HG02973 (cell line): ENCODE results near the gene GALNT18.

Experiments used
- ATAC-seq: cut with Tn5 transposase; IDR thresholded peaks from one replicate; pipeline ENCODE4 v1.9.1; 2021; ENCODE audit warnings: moderate library complexity; ENCODE audit not compliant: unreplicated experiment

GALNT18 gene

DNA sequence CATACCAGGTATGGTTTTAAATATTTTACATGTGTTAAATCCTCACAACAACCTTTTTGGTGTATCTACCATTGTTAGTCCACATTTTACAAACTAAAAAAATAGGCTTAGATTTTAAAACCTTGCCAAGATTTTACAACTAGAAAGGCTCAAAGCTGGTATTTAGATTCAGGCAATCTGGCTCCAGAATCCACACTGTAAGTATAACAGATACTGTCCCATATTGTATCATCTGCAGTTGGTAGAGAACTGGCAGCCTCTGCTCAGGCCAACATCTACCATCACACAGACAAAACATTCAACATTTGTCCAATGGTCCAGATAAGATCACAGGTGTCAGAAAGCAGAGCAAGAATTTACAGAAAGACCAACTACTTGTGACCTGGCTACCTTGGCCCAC lies 299.7 kb downstream of the GALNT18 start:
- no peak for ATAC-seq

DNA sequence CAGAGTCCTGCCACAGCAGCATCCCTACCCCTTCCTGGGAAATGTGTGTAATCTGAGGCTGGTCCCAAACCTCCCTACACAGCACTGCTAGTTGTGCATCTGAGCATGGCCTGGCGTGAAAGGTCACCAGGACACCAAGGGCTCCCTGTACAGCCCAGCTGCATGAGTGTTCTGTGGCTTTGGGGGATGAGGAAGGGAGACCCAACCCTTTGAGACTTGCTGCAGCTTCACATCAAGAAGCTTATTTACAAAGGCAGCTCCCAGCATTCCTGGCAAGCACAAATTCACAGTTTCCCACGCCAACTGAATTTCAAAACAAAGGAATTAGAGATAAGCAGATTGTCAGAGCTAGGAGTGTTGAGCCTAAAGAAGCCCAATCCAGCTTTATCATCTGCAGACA lies 301.0 kb downstream of the GALNT18 start:
- ATAC-seq: no peak

DNA sequence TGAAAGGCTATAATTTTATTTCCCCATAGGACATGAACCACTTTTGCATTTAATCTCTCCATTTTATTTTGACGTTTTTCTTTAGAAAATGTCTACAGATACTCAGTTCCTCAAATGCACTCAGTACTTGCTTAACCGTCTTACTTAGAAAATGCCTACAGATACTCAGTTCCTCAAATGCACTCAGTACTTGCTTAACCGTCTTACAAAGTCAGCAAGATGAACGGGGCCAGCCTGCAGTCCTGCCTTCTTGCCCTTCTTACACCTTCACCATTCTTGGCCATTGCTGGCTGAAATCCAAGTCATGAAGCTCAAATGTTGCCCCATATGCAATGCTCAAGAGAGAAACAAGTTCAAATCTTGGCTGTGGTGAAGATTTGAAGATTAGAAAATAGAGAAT lies 302.8 kb downstream of the GALNT18 start:
- no peak for ATAC-seq

DNA sequence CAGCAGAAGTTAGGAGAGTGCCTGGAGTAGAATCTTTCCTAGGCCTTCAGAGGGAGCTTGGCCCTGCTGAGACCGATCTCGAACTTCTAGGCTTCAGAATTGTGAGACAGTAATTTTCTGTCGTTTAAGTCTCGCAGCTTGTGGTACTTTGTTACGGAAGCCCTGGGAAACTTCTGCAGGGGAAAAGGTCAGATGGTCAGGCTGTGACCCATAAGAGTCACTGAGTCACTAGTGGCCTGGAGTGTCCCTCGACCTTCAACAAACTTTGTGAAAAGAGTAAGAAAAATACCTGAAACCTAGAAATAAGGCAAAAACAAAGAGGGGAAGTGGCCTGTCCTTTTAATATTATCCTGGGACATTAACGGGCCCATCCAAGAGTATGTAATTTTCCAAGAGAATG lies 303.3 kb downstream of the GALNT18 start:
- no peak for ATAC-seq

DNA sequence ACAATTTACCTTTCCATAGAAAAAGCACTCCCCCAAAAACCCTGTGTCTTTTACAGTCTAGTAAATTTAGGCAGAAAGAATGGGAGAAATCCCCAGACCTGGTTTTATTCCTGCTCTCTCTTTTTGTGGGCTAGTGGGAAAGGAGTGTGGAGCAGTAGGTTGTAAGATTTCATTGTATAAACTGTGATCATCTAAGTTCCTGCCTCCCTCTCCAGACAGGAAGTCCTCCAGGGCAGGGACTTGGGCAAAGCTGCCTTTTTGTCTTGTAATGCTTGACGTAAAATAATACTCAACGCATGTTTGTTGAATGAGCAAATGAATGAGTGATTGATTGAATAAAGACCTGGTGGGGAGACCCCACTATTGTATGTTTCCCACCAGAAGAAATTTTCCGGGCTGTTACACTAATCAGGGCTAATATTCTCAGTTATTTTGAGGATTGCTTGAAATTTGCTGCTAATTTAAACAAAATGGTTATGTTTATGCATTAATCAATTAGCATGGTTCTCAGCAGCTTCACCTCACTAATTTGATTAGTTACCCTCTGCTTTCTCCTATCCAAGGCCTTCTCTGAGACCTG lies 305.1 kb downstream of the GALNT18 start:
- ATAC-seq: no peak

DNA sequence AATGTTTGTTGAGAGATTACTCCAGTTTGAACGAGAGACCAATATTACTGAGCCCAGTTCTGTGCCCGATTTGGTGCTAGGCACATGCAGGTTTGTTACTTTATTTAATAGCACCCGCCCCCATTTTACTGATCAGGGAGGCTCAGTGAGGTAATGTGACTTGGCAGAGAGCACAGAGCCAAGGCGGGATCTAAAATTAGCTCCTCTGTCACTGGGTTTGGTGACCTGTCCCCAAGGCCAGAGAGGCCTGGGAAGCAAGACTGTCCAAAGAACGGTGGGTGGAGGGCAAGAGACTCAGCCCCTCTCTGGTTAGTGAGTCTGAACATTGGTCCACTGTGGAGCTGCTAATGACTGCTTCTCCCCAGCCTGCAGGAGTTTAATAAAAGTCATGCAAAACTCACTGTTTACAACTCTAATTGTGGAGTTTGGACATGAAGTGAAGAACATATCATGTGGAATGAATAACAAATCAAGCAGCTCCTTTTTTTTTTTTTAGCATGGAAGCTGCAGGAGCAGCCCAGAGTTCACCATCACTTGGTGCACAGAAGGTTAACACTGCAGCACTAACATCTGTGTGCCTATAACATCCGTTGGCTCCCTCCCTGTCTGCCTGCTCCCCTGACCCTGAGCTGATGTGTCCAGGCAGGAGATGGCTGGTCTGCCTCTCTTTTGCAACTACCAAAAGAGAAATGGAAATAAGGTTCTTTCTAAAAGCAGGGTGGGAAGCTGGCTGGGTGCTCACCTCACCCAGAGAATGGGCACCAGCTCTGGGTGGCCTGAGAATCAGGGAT lies 307.7 kb downstream of the GALNT18 start:
- no peak for ATAC-seq

DNA sequence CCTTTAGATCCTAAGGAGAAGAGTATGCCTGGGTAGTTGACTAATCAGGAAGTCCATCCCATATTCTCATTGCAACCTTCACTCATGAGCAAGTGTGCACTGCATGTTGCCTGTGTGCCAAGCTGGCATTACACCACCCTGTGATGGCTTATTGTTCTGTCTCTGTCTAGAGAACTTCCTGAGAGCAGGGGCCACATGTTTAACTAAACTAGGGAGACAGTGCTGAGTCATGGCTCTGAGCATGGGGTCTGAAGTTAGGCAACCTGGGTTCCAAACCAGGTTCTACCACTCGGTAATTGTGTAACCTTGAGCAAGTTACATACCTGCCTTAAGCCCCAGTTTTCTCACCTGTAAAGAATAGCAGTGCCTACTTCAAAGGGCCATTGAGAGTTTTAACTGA lies 308.4 kb downstream of the GALNT18 start:
- ATAC-seq: no peak

DNA sequence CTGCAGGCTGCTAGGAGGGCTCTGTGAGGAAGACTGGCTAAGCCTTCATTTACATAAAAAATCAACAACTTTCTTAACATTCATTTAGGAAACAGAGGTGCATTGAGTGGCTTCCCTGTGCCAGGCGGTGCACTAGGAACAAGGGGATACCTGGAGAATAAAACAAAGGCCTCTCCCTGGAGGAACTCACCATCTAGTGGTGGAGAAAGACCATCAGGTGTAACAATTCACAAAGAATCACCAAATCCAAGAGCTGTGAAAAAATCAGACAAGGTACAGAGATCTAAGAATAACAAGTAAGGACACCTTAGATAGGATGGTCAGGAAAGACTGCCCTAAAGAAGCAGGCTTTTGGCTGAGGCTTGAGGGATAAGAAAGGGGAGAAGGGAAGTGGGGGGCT lies 309.1 kb downstream of the GALNT18 start:
- ATAC-seq: no peak

DNA sequence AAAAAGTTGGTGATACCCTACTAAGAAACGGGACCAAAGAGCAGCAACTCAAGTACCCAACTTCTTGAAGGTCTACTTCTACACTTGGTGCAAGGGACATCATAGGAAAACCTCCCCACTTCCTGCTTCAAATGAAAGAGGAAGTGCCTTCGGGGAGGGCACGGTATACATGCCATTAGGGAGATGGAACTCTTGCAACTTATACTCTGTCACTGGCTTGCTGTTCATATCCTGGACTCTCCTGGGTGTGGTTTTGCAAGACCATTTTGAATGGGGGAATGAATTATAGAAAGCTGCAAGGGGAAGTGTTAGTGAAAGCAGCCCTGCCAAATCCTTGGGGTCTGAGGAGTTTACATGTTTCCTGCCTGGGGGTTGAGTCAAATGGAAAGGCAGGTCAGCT lies 310.6 kb downstream of the GALNT18 start:
- no peak for ATAC-seq

DNA sequence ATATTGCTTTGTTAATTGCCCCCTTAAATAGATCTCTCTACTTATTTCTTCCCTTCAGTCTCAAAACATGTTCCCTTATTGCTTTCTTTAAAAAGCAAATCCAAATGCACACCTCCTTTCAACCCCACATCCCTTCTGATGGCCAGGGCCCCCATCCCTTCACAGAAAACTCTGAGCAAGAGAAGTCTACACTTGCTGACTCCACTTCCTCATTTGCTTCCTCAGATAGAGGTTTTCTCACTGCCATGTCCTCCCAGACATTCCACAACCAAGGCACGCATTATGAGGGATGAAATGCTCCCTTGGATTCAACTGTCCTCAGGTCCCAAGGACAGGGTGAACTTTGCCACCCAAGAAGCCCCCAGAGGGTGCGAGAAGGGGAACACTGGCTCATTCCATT lies 311.9 kb downstream of the GALNT18 start:
- no peak for ATAC-seq

DNA sequence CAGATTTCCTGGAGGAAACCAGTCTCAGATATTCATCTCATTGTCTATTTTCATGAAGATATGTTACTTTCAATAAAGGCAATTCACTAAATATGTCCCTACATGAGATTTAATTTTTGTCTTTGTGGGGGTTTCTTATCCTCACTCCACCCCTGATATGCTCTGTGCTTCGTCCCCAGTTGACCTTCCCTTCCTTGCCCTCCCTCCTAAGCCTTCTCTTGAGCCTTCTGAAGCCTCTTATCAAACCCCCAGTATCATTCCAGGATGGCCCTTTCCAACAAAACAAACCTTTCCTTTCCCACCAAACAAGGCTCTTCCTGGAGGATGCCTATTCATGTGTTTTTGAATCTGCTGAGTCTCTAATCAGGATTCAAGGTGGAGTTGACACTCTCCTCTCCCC lies 313.6 kb downstream of the GALNT18 start:
- ATAC-seq: no peak

DNA sequence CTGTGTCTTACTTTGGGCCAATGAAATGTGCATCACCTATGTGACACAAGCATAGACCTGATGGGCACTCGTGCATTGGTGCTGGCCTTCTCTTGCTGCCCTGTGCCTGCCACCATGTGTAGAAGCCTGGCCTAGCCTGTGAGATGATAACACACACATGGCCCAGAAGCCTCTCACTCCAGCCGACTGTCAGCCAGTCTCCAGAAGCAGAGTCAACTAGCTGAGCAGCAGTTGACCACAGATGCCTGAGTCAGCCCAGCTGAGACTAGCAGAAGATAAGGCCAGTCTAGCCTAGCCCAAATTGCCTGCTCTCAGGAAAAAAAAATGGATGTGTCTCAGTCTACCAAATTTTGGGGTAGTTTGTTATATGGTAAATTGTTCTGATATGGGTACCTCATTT lies 314.9 kb downstream of the GALNT18 start:
- no peak for ATAC-seq

DNA sequence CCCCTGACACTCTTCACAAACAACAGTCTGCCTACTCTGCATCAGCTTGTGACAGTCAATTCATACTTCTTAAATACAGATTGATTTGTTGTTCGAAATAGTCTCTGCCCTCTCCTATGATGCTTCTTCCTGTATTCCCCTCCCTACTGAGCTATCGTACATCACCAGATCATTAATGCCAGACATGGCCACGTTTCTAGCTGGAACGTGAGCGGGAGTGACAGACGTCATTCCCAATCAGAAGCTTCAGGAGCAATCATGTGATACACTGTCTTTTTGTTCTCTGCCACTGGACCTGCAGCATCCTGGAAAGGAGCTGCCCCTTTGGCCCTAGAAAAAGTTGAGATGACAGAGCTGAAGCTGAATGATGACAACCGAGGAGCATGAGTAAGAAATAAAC lies 317.3 kb downstream of the GALNT18 start:
- ATAC-seq: no peak

DNA sequence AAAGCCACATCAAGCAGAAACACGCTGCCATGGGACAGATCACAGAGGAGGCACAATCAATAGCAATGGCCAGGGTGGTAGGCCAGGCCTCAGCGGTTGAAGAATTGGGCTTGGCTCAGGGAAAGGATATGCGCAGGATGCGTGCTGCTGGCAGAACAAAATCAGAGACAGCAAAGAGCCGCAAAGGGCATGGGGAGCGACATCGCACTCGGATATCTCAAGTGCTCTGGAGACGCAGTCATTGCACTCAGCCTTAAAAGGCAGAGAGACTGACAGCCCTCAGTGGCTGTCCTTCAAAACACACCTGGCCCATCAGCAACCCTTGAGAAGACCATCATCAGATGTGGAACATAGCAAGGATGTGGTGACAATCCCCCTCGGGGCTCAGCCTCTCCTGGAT lies 319.2 kb downstream of the GALNT18 start:
- no peak for ATAC-seq

DNA sequence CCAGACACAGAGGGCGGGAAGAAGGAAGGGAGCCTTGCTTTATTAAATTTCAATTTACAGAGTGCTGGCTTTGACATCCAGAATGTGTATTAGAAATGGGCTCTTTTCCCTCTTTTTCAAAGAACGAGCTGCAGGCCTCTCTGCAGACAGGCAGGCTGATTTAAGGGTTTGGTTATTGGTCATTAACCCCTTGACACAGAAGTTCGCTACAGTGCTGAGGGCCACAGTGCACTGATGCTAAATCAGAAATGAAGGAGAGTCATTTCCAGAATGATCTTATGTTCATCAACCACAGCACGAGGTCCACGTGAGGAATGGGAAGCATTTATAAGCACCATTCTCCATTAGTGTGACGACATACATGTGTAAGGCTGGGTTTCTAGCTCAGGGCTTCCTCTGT lies 320.6 kb downstream of the GALNT18 start:
- no peak for ATAC-seq

DNA sequence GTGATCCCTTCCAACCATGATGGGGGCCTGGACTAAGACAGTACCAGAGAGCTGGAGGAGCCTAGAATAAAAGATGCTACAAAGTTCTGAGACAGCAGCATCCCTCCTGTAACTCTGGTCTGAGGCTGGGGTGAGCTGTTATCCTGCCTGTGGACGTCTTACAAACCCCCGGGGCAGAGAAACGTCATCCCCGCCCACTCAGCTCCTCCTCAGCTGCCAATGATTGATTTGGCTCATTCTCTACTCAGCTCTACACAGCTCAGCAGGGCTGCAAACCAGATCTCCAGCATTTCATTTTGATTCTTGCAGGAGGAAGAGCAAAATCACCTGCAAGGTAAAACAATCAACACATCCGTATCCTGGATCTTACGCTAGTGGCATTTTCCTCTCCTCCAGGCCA lies 324.2 kb downstream of the GALNT18 start:
- no peak for ATAC-seq

DNA sequence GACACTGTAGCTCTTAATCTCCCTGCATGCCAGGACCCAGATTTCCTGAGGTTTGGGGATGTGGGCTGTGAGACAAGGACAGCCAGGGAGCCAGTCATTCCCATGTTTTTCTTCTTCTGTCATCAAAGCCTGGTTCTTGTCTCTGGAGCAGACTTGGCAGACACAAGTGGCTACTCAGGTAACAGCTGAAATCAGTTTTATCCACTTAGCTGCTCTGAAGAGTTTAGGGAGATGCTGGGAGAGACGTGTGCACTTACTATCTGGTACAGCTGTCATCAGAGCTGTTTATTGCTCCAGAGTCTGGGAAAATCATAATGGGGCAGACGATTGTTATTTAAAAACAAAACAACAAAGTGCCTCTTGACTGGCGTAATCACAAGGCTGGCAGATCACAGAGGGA lies 325.4 kb downstream of the GALNT18 start:
- no peak for ATAC-seq

DNA sequence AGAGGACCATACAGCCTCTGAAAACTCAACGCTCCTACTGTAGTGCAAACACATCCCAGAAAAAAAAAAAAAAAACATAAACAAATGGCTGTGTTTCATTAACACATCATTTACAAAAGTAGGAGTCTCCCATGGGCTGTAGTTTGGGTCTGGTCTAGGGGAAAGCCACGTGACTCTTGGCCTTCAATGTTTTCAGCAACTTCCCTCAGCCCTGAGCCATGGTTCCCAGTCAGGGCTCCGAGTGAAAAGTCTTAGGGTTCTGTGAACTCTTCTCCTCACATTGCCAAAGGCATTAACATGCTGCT lies 327.3 kb downstream of the GALNT18 start:
- ATAC-seq: no peak

DNA sequence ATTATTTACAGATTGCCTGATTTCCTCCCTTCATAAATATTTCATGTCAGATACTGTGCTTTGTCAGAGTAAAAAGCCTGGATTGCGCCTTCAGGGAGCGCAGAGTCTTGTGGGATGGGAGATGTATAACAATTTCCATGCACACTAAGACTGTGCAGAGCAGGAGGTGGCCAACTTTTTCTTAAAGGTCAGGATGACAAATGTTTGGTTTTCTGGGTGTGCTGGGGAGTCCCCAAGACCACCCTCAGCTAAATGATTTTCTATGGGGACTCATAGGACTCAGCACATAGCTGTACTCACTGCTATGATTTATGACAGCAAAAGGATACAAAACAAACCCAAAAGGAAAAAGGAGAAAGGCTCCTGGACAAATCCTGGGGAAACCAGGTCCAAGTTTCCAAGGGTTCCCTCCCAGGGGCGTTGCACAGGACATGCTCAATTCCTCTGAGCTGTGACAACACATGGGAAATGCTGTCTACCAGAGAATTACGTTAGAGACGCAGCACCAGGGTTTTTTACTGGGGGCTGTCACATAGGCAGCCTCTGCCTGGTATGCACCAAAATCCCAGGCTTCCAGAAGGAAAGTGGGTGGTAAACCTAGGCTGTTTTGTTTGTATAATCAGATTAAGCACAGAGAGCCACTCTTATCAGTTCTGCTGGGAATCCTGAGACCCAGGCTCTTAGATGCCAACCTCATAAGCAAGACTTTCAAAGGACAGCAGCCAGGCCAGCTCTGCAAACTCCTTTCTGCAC lies 327.8 kb downstream of the GALNT18 start:
- ATAC-seq: no peak

DNA sequence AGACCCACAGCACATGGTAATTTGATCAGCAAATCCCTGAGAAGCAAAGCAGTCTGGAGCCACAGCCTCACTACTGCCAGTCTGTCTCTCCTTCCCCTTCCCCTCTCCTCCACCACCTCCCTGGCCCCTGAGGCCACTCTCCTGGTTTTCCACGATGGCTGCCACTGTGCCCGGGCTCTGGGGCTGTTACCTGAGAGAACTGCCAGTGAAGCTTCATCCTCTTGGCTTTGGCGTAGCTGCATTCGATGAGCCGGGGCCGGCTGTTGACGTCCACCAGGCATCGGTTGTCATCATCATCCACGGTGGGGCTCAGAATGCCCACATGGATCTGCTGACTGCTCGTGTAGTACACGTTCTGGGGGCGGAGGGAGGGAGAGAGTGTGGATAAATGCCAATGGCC lies 329.0 kb downstream of the GALNT18 start:
- ATAC-seq: no peak

DNA sequence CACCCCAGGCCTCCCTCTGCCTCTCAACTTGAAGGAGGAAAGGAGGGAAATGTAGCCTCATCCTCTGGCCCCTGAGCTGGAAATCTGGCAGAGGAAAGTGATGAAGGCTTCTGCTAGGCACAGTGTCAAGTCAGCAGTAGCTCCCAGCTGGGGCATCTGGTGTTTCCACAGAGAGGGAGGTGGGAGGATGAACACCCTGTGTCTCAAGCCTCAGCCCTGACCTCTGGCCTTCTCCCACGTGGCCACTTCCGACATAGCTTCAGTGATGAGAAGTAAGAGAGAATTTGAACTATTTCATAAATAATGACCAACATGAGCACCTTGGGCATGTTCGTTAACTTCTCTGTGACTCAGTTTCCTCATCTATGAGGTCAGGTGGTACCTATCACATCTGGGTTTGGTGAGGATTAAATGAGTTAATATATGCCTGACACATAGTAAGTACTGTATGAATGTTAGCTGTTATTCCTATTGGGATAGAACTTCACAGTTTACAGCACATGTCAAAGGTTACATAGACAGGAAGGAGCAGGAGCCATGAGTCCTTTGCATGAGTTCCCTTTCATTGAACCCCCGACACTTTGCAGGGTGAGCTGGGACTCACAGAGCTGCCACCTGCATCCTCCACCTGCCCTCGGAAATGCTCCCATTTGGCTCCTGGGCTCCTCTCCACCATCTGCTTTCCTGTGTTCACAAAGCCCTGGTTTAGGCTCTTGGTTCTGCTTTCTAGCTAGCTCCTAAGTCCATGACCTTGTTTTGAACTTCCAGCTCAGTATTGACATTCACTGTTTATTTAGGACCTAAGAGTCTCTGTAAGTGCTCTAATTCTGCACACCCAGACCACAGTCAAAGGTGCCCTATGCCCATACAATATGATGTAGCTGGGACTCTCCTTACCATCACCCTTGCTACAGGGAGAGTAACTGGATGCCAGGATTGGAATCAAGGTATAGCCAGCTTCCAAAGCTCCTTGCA lies 330.5 kb downstream of the GALNT18 start:
- no peak for ATAC-seq
